Measurements from ENCODE around the gene TNIK.

Gene TNIK

GRCh38 chr3:171462224-171462623 lies 2.0 kb upstream of the TNIK start:
- TF ChIP-seq CTCF (IDR thresholded peaks at IDR 0.05; ENCODE audit: low read depth, low read length, poor library complexity, severe bottlenecking) (no peak), EZH2phosphoT487 (IDR thresholded peaks at IDR 0.05; ENCODE audit: borderline replicate concordance, low read length) (no peak)
- no peak overlapping the region for H3K4me2 ChIP-seq (ENCODE audit: low read length)
- no peak overlapping the region for H3K27ac ChIP-seq (ENCODE audit: low read depth, low read length)
- H3K79me2 ChIP-seq (ENCODE audit: control insufficient read depth, low read length) = no peaks in the 10 kb centered on the region
- H3K4me1 ChIP-seq (ENCODE audit: control insufficient read depth, low read length) = peaks cover 20% of the 10 kb centered on the region
- H3K27me3 ChIP-seq (ENCODE audit: control insufficient read depth, low read length) = peaks cover 52% of the 10 kb centered on the region
- H3F3A ChIP-seq (ENCODE audit: control insufficient read depth, insufficient read depth) = no peaks in the 10 kb centered on the region
- H3K9me2 ChIP-seq (replicated peaks; ENCODE audit: control insufficient read depth, low read length) = no peaks in the 10 kb centered on the region
- H3K4me3 ChIP-seq (ENCODE audit: low read length) = no peak overlapping the region
- no peaks in the 10 kb centered on the region for H3K36me3 ChIP-seq (ENCODE audit: control insufficient read depth, low read length)
- no peaks in the 10 kb centered on the region for H3K9me3 ChIP-seq (ENCODE audit: control insufficient read depth, insufficient read depth, low read length)
- H4K20me1 ChIP-seq (ENCODE audit: control insufficient read depth, insufficient read depth, low read depth, low read length) = no peaks in the 10 kb centered on the region

GRCh38 chr3:171461525-171461917 lies 1.3 kb upstream of the TNIK start:
- Histone ChIP-seq H4K20me1 (ENCODE audit: control insufficient read depth, insufficient read depth, low read depth, low read length) (no peaks in the 10 kb centered on the region), H3K9me2 (replicated peaks; ENCODE audit: control insufficient read depth, low read length) (no peaks in the 10 kb centered on the region), H3K27me3 (ENCODE audit: control insufficient read depth, low read length) (peaks cover 57% of the 10 kb centered on the region), H3K27ac (ENCODE audit: low read depth, low read length) (no peak overlapping the region), H3K9me3 (ENCODE audit: control insufficient read depth, insufficient read depth, low read length) (no peaks in the 10 kb centered on the region), H3K36me3 (ENCODE audit: control insufficient read depth, low read length) (no peaks in the 10 kb centered on the region), H3K4me2 (ENCODE audit: low read length) (peak overlapping the region; percentile 96), H3K4me1 (ENCODE audit: control insufficient read depth, low read length) (peaks cover 20% of the 10 kb centered on the region), H3K4me3 (ENCODE audit: low read length) (peak overlapping the region; percentile 86), H3F3A (ENCODE audit: control insufficient read depth, insufficient read depth) (no peaks in the 10 kb centered on the region), H3K79me2 (ENCODE audit: control insufficient read depth, low read length) (no peaks in the 10 kb centered on the region)
- TF ChIP-seq CTCF (IDR thresholded peaks at IDR 0.05; ENCODE audit: low read depth, low read length, poor library complexity, severe bottlenecking) (no peak), EZH2phosphoT487 (IDR thresholded peaks at IDR 0.05; ENCODE audit: borderline replicate concordance, low read length) (no peak)

- Histone ChIP-seq H3F3A (ENCODE audit: control insufficient read depth, insufficient read depth) (no peaks in the 10 kb centered on the region), H3K9me2 (replicated peaks; ENCODE audit: control insufficient read depth, low read length) (no peaks in the 10 kb centered on the region), H3K36me3 (ENCODE audit: control insufficient read depth, low read length) (no peaks in the 10 kb centered on the region), H3K4me2 (ENCODE audit: low read length) (peak overlapping the region; percentile 96), H3K4me1 (ENCODE audit: control insufficient read depth, low read length) (peaks cover 20% of the 10 kb centered on the region), H3K9me3 (ENCODE audit: control insufficient read depth, insufficient read depth, low read length) (no peaks in the 10 kb centered on the region), H3K79me2 (ENCODE audit: control insufficient read depth, low read length) (no peaks in the 10 kb centered on the region), H4K20me1 (ENCODE audit: control insufficient read depth, insufficient read depth, low read depth, low read length) (no peaks in the 10 kb centered on the region), H3K27ac (ENCODE audit: low read depth, low read length) (no peak overlapping the region), H3K27me3 (ENCODE audit: control insufficient read depth, low read length) (peaks cover 62% of the 10 kb centered on the region), H3K4me3 (ENCODE audit: low read length) (peak overlapping the region; percentile 86)
- TF ChIP-seq EZH2phosphoT487 (IDR thresholded peaks at IDR 0.05; ENCODE audit: borderline replicate concordance, low read length) = no peak; the same call in none of the 2 replicates
- TF ChIP-seq CTCF (IDR thresholded peaks at IDR 0.05; ENCODE audit: low read depth, low read length, poor library complexity, severe bottlenecking) = no peak
Observed at GRCh38 chr3:171460725-171461524, 720 bp upstream of the TNIK start.

All from DOHH2 (cell line).